Left colon (tissue), 2 donors: ENCODE data around the gene HDAC9. TPM values are rescaled to one million over a fixed set of nuclear protein-coding genes. Genes with fewer than 3 reads are reported as not detected.

Experiments
- ATAC-seq: fragments of 200-7000 bp; cut with Tn5 transposase; one replicate; pipeline ENCODE4 v1.9.1; 2020; ENCODE audit warnings: mild to moderate bottlenecking, moderate library complexity
- DNase-seq, 2 donors: peaks; one replicate each; pipeline ENCODE4 v3.0.0-alpha.2; 2020
- intact Hi-C, 2 donors: fragments of 100-400 bp; cut with DNase I in 1 of 2; cut with micrococcal nuclease in 1 of 2; formaldehyde crosslinking; loops; one replicate each; pipeline versions ENCODE4 v1.11.2 to v1.14.0; 2022; cut with DNase I, micrococcal nuclease
- total RNA-seq, 2 donors: library from RNA; stranded (reverse); fragmentation: NEBNext Ultra II Directional; extraction: Animal tissue kit (Norgen Biotek cat#: 25700); gene quantifications; one replicate each; pipeline ENCODE4 v1.2.1, GENCODE V29; 2021
- donor health status: DM: no; HTN: no; CAD: no.
- donor health status: DM: yes; HTN: yes; CAD: no.

Gene HDAC9
- total RNA-seq, 2 donors from 2014 or later, result 12.3 to 21.7 TPM

DNA sequence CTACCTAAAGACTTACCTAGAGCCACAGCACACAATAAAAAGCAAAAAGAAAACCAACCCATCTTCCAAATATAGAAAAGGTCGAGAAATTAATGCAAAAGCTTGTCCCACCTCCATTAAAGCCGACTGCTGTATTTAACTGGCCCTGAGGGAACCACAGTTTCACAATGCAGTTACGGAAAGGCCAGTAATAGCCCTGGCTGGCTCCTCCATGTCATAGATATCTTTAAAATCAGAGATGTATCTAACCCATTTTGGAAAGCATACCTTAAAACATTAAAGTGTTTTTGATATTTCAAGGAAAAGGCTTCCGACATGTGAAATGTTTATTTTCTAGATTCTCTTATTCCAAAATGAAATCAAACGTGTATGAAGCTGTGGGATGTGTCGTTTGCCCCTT, 23.0 kb downstream of the HDAC9 start:
- intact Hi-C loops, result no loop called here
- ATAC-seq (no peak), DNase-seq (no peak)

DNA sequence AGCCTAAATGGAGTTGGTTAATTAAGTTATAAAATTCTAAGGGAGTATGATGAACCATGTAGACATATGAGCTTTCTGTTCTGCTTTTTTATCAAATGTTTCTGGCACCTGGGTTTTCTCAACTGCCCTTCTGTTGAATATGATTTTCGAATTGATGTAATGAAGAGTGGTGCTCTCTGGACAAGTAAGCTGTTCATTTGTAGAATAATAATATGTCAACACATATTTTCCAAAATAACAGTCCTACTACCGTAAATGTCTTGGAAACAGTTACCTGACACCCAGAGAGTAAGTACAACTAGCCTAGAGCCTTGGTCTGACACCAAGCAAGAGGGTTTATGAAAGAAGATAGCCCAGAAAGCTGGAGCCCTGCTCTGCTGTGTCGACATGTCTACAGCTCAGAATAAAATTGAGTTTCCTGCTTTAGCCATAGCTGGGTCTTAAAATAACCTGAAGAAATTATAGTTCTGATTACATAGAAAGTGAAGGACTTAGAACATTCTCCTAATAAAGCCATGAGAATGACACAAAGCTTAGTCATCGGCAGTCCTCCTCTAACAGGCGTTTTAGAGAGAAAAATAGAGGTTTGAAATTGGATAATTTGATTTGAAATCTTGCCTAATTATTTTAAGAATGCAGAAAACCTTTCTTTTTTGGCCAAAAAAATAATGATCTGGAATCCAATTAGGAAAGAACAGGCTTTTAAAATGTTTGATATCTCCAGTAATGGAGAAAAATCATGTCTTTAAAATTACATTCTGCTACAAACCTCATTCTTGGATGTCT, 25.1 kb downstream of the HDAC9 start:
- ATAC-seq (no peak), DNase-seq (no peak)
- intact Hi-C loops, result no loop called here

DNA sequence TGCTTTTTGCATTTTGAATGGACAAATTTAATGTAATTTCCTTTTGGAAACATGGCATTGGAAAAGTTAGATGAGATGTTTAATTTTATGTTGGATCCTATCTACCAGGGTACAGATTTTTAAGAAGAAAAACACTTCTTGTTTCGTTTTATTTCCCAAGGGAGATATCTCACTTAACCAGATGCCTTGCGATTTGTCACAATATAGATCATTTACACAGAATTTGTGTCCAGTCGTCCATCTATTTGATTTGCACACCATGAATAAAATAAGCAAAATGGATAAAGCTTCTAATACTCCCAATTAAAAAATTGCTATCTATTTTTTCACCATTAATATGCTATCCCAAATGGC, 25.7 kb downstream of the HDAC9 start:
- no peak for ATAC-seq
- intact Hi-C loops, result no loop called here
- DNase-seq, result no peak

GRCh38 chr7:18521945-18522566, 26.5 kb downstream of the HDAC9 start:
- intact Hi-C loops, result no loop called here
- ATAC-seq, result no peak
- DNase-seq, result no peak

DNA sequence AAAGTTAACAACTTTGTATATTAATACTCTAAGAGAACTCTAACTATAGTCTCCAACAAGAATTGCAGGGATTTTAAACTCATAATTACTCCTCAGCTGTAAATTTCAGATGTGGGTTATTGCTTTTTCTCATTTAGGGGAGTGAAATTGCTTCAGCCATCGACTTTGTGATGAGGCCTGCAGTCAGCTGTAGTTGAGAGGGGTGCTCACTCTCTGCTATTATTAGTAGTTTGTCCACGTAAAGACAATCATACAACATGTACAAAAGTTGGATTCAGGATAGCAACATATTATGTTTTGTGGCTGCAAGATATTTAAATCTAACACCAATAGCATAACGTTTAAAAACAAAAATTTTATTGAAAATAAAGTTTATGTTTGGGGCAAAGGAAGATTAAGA, 28.7 kb downstream of the HDAC9 start:
- intact Hi-C loops, result no loop called here
- no peak for ATAC-seq
- no peak for DNase-seq

- intact Hi-C loops, result no loop called here
- ATAC-seq (no peak), DNase-seq (no peak)
These were observed 30.9 kb downstream of the HDAC9 start for GRCh38 chr7:18526368-18526878.

DNA sequence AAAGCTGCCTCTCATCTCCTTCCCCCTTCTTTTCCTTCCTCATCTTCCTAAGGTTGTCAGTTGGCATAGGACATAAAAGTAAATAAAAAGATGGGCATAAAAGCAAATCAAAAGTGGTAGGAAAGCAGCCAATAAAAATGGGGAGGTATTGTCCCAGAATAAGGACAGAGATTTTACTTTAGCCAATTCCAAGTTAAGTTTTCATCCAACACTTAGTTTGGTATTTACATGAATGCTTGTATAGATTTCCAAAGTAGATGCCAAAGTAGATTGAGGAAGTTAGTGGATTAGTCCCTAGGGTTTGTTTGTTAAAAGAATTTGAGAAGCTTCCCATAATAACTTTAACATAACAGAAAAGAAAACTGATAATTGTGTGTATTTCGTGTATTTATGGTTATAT, 33.7 kb downstream of the HDAC9 start:
- no peak for ATAC-seq
- no peak for DNase-seq
- intact Hi-C loops, result no loop called here

DNA sequence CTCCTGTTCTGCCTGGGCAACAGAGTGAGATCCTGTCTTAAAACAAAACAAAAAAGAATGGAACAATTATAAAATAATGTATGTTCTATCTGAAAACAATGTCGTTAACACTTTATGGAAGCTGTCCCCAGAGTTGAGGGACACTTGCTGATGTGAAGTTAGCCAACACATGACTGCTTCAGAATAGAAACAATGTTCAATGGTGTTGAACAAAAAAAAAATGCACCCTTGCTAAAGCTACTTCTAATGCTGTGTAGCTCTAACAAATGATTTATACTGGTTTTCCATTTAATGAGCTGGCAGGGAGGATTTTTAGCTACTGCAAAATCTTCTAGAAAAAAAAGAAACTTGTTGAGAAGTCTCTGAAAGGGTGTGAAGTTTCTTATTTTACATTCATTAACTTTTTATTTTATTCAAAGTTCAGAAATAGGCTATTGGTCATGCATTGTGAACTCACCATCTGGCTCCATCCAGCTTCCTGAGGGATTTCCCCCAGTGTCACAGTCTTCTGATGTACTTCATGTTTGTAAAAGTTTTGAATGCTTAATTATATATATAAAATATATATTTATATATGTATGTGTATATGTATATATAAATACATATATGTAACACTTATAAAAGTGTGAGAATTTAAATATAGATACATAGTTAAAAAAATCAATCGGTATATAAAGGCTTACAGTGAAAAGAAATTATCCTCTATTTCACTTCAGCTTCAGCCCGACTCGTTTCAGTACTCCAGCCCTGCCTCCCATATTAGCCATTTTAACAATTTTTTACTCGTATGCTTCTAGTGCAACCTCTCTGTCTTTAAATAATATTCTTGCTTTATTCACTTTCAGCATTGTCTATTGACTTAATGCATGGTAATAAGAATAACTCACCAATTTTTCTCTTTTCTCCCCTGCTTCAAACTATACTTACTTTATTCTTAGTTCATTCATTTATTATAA, 35.0 kb downstream of the HDAC9 start:
- ATAC-seq (no peak), DNase-seq (no peak)
- intact Hi-C loops, result no loop called here

- no peak for DNase-seq
- ATAC-seq, result no peak
- intact Hi-C loops, result no loop called here
These were observed 36.0 kb downstream of the HDAC9 start for GRCh38 chr7:18531539-18531938.

DNA sequence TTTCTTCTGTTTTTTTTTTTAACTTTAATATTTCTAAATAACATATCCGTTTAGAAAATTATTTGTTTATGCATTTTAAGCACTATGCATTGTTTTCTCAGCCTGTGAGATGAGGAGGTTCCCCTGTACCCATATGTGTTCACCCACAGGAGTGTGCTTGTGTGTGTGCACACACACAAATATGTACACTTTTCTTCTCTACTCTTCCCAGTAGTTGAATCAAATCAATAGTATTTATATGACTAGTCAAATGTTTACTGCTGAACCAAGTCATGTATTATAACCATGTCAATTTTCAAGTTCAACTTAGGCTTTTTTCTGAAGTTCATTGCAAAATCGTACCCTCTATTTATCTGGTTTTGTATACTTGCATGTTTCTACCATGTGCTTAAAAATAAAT, 37.3 kb downstream of the HDAC9 start:
- no peak for DNase-seq
- no peak for ATAC-seq
- intact Hi-C loops, result no loop called here

- intact Hi-C loops, result no loop called here
- ATAC-seq, result no peak
- DNase-seq, result no peak
These were observed 38.9 kb downstream of the HDAC9 start for GRCh38 chr7:18534481-18534880.

DNA sequence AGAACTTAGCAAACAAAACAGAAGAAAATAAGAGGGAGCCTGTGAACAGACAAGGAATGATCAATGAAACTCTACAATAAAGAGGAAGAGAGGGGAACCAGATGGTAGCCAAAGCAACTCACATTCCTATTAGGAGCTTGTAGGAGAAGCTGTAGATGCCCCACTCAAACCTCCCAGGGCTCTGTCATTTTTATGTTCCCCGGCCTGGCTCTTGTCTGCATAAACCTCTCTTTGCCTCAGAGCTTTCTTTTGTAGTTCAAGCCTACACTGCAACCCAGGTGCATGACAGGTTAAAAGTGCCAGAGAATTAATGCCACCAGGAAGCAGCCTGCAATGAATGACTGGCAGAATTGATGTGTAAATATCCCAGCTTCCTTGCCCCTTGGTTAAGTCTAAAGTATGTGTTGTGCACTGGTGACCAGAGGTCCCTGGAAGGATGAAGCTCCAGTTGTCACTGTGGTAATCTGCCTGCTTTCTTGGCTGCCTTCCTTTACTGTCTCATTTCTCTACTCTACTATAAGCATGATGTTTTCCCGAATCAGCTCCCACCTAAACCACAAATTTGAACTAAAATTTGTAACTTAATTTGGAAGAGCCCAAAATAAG, 40.4 kb downstream of the HDAC9 start:
- peak; percentile 38 for ATAC-seq

DNA sequence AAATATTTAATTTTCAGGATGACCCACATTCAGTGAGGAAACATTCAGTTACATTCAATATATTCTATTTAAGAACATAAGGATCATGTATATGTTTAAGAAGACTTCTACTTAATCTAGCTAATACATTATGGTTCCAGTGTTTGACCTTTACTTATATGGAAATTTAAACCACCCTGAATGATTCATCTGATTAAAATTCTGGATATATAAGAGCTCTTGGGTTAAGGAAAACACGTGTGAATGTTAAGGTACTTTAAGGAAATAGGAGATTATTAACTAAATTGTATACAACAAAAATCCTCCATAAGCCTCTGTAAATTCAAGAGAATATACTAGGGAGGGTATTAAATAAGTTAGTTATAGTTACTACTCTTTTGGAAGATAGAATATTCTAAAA, 40.9 kb downstream of the HDAC9 start:
- DNase-seq, result no peak
- intact Hi-C loops, result no loop called here
- ATAC-seq, result no peak

More for the DNA sequence above, 40.4 kb downstream of the HDAC9 start:
- intact Hi-C loops, result no loop called here
- DNase-seq, result no peak

- no peak for ATAC-seq
- intact Hi-C loops, result no loop called here
- DNase-seq, result no peak
These were observed 43.2 kb downstream of the HDAC9 start for GRCh38 chr7:18538554-18539250.

DNA sequence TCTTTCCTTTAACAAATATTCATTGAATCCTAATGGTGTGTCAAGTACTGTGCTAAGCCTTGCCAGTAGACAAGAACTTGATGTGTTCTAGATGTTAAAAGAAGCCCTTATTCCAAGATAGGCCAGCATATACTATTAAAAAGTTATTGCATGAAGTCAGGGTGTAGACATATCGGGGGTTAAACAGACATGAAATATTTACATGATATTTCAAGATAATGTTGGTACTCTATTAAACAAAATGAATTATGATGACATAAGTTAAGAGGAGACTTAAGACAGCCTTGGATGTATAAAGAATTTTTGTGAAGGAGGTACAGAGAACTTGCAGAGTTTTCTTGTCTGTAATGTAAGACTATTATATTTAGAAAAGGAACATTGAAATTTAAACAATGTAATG, 44.8 kb downstream of the HDAC9 start:
- DNase-seq, result no peak
- ATAC-seq, result no peak

DNA sequence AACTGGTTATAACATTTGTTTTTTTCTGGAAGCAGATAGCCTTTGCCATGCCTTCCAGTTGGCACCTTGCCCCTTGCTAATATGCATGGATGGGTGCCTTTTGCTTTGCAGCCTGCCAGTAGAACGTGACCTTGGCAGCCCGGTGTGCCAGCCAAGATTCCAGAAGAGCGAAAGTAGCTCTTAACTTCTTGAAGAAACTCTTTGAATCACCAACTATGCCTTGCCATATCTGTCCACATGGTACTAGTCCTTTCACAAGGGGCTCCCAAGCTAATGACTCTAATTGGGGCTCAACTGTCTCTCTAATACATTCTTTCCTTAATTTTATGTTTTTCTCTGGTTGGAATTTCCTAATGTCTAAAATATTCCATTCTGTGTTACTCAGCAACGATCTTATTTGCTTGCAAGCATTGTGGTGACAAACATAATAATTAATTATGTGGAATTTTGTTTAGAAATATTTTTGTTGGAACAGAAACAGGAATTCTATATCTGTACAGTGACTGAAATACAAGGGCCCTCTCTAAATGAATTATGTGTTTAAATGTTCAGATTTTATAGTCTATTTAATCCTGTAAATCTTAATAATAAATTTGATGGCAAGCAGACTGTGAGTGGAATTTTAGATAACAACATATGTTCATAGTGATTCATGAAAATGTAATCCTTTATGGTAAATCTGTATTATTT, 45.8 kb downstream of the HDAC9 start:
- DNase-seq, result peak in 1 of 2 donors; percentile 32
- intact Hi-C loops, result no loop called here
- no peak for ATAC-seq

More for the DNA sequence above, 44.8 kb downstream of the HDAC9 start:
- intact Hi-C loops, result no loop called here

DNA sequence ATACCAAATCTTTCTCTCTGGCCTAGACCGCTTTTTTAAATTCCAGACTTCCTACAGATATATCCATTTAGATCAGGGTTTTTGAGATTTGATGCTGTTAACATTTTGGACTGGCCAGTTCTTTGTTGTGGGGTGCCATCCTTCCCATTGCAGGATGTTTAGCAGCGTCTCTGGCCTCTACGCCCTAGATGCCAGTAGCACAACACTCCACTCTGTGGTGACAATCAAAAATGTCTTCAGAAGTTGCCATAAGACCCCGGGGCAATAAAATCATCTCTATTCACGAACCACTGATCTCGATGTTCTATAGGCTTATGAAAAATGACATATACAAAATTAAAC, 46.3 kb downstream of the HDAC9 start:
- intact Hi-C loops, result no loop called here
- ATAC-seq (no peak), DNase-seq (no peak)

DNA sequence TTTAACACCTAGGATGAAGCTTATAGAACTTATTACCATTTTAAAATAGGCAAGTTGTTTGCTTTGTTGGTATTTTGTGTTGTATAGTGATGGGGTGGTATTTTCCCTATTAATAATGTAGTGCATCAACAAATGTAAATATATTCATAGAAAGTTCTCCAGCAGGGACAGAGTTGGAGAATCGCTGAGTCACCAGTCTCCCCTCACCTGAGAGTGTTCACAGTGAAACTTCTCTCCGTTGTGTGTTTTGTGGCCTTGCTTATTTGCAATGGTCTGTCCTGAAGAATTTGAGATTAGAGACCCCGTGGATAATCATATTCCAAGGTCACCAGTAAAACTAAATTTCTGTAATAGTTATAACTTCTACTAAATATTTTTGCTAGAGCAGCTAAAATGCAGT, 51.0 kb downstream of the HDAC9 start:
- intact Hi-C loops, result no loop called here
- DNase-seq (no peak), ATAC-seq (no peak)
